Measurements from ENCODE around the gene SCN2A. TPM values are rescaled to one million over a fixed set of nuclear protein-coding genes. Genes with fewer than 3 reads are reported as not detected.
"Not testable (repeated sequence)": the region's sequence is repeated elsewhere in the genome, so short reads cannot be mapped to it uniquely, and the experiment has no call there.

The SCN2A gene
- total RNA-seq, 2 experiments from 2014 or later, result 0.02 TPM; not detected in 1

DNA sequence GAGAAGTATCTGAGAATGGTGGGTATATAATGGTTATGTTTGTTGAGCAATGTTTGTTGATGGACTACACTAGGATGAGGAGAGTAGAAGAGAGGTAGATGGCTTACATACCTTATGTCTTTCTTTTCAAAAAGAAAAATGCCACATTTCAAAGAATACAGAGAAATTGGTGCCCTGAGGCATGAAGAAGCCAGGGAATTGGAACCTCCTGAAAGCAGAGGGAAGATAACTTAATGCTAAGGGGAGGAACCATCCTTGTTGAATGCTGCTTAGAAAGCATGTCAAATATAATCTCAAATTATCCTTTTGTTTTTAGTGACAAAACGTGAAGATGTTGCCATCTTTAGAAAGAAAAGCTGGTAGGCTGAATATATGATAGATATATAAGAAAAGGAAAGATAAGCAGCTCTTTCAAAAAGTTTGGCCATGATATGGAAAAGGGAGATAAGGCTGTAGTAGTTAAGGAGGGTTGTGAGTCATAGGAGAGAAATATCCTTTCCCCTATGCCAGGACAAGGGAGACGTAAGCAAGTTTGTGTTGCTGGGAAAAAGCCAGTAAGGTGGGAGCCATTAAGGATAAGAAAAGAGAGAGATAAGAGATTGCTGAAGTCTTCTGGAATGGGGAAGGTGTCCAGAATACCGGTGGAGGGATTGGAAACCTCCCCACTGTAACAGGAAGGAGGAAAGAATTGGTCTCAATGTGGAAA lies 66.3 kb downstream of the SCN2A start:
- no peaks in the 10 kb centered on the region for H3K4me1 Mint-ChIP-seq
- H3K27me3 Mint-ChIP-seq, result no peaks in the 10 kb centered on the region
- H3K36me3 Mint-ChIP-seq (ENCODE audit: low read depth), result no peaks in the 10 kb centered on the region
- no peaks in the 10 kb centered on the region for H3K9me3 Mint-ChIP-seq
- no peak for DNase-seq
- POLR2A ChIA-PET, result no interaction called here
- H3K4me3 Mint-ChIP-seq, result no peak overlapping the region
- CTCF ChIA-PET, result no interaction called here
- no peak overlapping the region for H3K27ac Mint-ChIP-seq

GRCh38 chr2:165307317-165307716 lies 68.1 kb downstream of the SCN2A start:
- POLR2A ChIA-PET, result no interaction called here
- DNase-seq, result no peak
- H3K36me3 Mint-ChIP-seq (ENCODE audit: low read depth), result no peaks in the 10 kb centered on the region
- no peaks in the 10 kb centered on the region for H3K9me3 Mint-ChIP-seq
- no peak overlapping the region for H3K4me3 Mint-ChIP-seq
- H3K27ac Mint-ChIP-seq, result no peak overlapping the region
- H3K4me1 Mint-ChIP-seq, result no peaks in the 10 kb centered on the region
- H3K27me3 Mint-ChIP-seq, result peaks cover 7% of the 10 kb centered on the region
- CTCF ChIA-PET, result no interaction called here

DNA sequence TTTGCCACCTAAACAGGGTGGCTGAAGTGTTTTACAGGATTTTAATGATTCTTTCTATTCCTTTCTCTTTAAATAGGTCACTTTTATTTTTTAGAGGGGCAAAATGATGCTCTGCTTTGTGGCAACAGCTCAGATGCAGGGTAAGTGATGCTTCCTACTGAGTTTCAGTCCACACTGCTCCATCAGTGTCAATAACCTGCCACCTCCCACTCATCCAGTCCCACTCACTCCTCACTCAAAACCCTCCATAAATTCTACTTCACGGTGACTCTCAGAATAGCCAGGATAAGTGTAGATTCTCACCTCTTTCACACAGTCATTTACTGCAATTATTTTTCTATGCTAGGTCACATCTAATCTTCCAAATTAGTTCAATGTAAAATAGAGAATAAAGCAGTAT lies 72.7 kb downstream of the SCN2A start:
- peaks cover 7% of the 10 kb centered on the region for H3K27me3 Mint-ChIP-seq
- peaks cover 3% of the 10 kb centered on the region for H3K4me1 Mint-ChIP-seq
- no peaks in the 10 kb centered on the region for H3K9me3 Mint-ChIP-seq
- no peak overlapping the region for H3K4me3 Mint-ChIP-seq
- ChIA-PET CTCF (interaction anchor here (1.5 kb wide), 1 partner anchor 11 kb away, joined by 4 read pairs; no protein-coding TSS in a partner anchor), POLR2A (no interaction called here)
- DNase-seq, result no peak
- H3K27ac Mint-ChIP-seq, result no peak overlapping the region
- no peaks in the 10 kb centered on the region for H3K36me3 Mint-ChIP-seq (ENCODE audit: low read depth)

- CTCF ChIA-PET, result no interaction called here
- Mint-ChIP-seq H3K27me3 (peaks cover 7% of the 10 kb centered on the region), H3K4me3 (no peak overlapping the region), H3K4me1 (peaks cover 3% of the 10 kb centered on the region), H3K9me3 (no peaks in the 10 kb centered on the region), H3K36me3 (ENCODE audit: low read depth) (no peaks in the 10 kb centered on the region), H3K27ac (no peak overlapping the region)
- POLR2A ChIA-PET, result no interaction called here
- no peak for DNase-seq
Measured at GRCh38 chr2:165312999-165313398, 73.8 kb downstream of the SCN2A start.

- no peaks in the 10 kb centered on the region for H3K9me3 Mint-ChIP-seq
- H3K36me3 Mint-ChIP-seq (ENCODE audit: low read depth), result no peaks in the 10 kb centered on the region
- DNase-seq, result no peak
- ChIA-PET CTCF (no interaction called here), POLR2A (no interaction called here)
- H3K27ac Mint-ChIP-seq, result no peak overlapping the region
- H3K4me1 Mint-ChIP-seq, result peaks cover 3% of the 10 kb centered on the region
- H3K4me3 Mint-ChIP-seq, result no peak overlapping the region
- peaks cover 7% of the 10 kb centered on the region for H3K27me3 Mint-ChIP-seq
Measured at GRCh38 chr2:165313509-165313908, 74.3 kb downstream of the SCN2A start.

DNA sequence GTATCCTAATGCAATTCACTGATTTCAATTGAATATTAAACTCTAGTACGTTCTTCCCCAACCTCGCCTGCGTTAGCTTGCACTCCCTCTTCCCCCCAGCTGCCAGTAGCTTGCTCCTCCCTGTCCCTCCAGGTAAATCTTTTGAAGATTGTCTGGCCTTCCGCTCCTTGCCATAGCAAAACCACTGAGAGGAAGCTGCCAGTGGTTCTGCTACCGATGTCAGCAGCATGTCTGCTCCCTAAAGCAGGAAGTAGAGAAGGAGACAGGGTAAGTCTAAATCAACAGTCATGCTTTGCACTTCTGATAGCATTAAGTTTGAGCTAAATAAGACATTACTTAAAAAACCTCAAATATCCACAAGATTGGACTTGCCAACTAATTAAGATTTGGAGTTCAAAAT lies 89.1 kb downstream of the SCN2A start:
- Mint-ChIP-seq H3K9me3 (no peaks in the 10 kb centered on the region), H3K4me1 (peaks cover 15% of the 10 kb centered on the region), H3K27me3 (peaks cover 3% of the 10 kb centered on the region), H3K4me3 (no peak overlapping the region), H3K36me3 (ENCODE audit: low read depth) (no peaks in the 10 kb centered on the region), H3K27ac (no peak overlapping the region)
- POLR2A ChIA-PET, result no interaction called here
- CTCF ChIA-PET, result no interaction called here
- peak; percentile 40 for DNase-seq

GRCh38 chr2:165344276-165344675 lies 105.1 kb downstream of the SCN2A start:
- DNase-seq; H3K27me3 Mint-ChIP-seq; H3K9me3 Mint-ChIP-seq; CTCF ChIA-PET; POLR2A ChIA-PET; H3K4me1 Mint-ChIP-seq; H3K36me3 Mint-ChIP-seq (ENCODE audit: low read depth); H3K4me3 Mint-ChIP-seq; H3K27ac Mint-ChIP-seq: not testable (repeated sequence)

DNA sequence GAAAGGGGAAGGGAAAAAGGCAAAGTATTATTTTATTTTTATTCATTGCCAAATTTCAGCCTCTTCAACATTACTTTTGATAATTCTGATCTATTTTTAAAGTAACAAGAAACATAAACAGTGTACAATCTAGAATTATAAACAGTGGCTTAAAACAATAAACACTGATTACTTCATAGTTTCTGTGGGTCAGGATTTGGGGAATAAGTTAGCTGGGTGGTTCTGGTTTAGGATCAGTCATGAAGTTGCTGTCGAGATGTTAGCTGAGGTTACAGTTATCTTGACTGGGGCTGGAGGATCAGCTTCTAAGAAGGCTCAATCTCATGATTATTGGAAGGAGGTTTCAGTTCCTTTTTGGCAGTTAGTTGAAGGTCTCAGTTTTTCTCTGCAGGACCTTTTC lies 109.2 kb downstream of the SCN2A start:
- H3K36me3 Mint-ChIP-seq (ENCODE audit: low read depth), result no peaks in the 10 kb centered on the region

DNA sequence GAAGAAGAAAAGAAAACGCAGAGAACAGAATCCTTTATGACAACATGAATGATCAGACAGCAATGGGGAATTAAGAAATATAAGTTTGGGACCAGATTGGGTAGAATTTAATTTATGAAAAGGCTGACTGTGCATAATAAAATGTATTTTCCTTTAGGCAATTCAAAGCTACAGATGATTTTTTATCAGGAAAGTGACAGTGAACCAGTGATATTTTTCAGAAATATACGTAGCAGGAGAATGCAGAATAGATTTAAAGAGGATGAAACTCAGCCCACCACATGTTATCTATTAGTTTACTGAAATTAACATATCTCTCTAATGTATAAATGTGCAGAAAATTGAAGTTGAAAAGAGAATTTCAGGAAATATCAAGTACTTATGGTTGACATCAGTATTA lies 110.0 kb downstream of the SCN2A start:
- H3K27me3 Mint-ChIP-seq, result no peaks in the 10 kb centered on the region
- no peaks in the 10 kb centered on the region for H3K36me3 Mint-ChIP-seq (ENCODE audit: low read depth)
- POLR2A ChIA-PET, result no interaction called here
- H3K4me1 Mint-ChIP-seq, result no peaks in the 10 kb centered on the region
- no peak overlapping the region for H3K4me3 Mint-ChIP-seq
- CTCF ChIA-PET, result interaction anchor here (0.9 kb wide), 1 partner anchor 465 kb away, joined by 3 read pairs; no protein-coding TSS in a partner anchor
- no peak for DNase-seq
- H3K27ac Mint-ChIP-seq, result no peak overlapping the region
- no peaks in the 10 kb centered on the region for H3K9me3 Mint-ChIP-seq

More for the DNA sequence above, 109.2 kb downstream of the SCN2A start:
- Mint-ChIP-seq H3K4me1 (no peaks in the 10 kb centered on the region), H3K4me3 (no peak overlapping the region), H3K27ac (no peak overlapping the region), H3K27me3 (no peaks in the 10 kb centered on the region), H3K9me3 (no peaks in the 10 kb centered on the region)
- ChIA-PET POLR2A (no interaction called here), CTCF (no interaction called here)
- no peak for DNase-seq

GRCh38 chr2:165357758-165358157 lies 118.5 kb downstream of the SCN2A start:
- ChIA-PET POLR2A (no interaction called here), CTCF (no interaction called here)
- no peak overlapping the region for H3K4me3 Mint-ChIP-seq

GRCh38 chr2:165361514-165361913 lies 122.3 kb downstream of the SCN2A start:
- CTCF ChIA-PET, result no interaction called here
- H3K4me1 Mint-ChIP-seq, result no peaks in the 10 kb centered on the region
- H3K36me3 Mint-ChIP-seq (ENCODE audit: low read depth), result no peaks in the 10 kb centered on the region

More at GRCh38 chr2:165357758-165358157, 118.5 kb downstream of the SCN2A start:
- H3K27me3 Mint-ChIP-seq, result peaks cover 2% of the 10 kb centered on the region
- no peak for DNase-seq
- H3K36me3 Mint-ChIP-seq (ENCODE audit: low read depth), result no peaks in the 10 kb centered on the region
- H3K4me1 Mint-ChIP-seq, result no peaks in the 10 kb centered on the region
- H3K9me3 Mint-ChIP-seq, result no peaks in the 10 kb centered on the region
- H3K27ac Mint-ChIP-seq, result no peak overlapping the region

GRCh38 chr2:165369131-165369897 lies 130.1 kb downstream of the SCN2A start:
- POLR2A ChIA-PET, result no interaction called here
- CTCF ChIA-PET, result no interaction called here
- Mint-ChIP-seq H3K4me3 (no peak overlapping the region), H3K9me3 (no peaks in the 10 kb centered on the region), H3K36me3 (ENCODE audit: low read depth) (no peaks in the 10 kb centered on the region), H3K4me1 (no peaks in the 10 kb centered on the region), H3K27me3 (no peaks in the 10 kb centered on the region), H3K27ac (no peak overlapping the region)
- DNase-seq, result no peak

More at GRCh38 chr2:165361514-165361913, 122.3 kb downstream of the SCN2A start:
- POLR2A ChIA-PET, result no interaction called here
- Mint-ChIP-seq H3K27ac (no peak overlapping the region), H3K9me3 (no peaks in the 10 kb centered on the region), H3K4me3 (no peak overlapping the region), H3K27me3 (no peaks in the 10 kb centered on the region)
- DNase-seq, result no peak

DNA sequence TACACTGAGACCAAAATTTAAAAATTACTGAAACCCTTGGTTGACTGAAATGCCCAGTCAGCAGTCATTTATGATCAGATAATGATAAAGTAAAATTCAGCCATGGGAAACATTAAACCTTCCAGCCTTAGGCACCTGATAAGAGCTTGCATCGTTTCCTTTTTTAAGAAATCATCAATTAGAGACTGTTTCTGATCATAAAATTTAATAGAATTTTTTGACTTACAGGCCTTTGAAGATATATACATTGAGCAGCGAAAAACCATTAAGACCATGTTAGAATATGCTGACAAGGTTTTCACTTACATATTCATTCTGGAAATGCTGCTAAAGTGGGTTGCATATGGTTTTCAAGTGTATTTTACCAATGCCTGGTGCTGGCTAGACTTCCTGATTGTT lies 130.7 kb downstream of the SCN2A start:
- H3K36me3 Mint-ChIP-seq (ENCODE audit: low read depth), result no peaks in the 10 kb centered on the region

GRCh38 chr2:165371356-165371755 lies 132.1 kb downstream of the SCN2A start:
- H3K27me3 Mint-ChIP-seq, result no peaks in the 10 kb centered on the region
- no peak for DNase-seq
- H3K4me1 Mint-ChIP-seq, result no peaks in the 10 kb centered on the region
- ChIA-PET CTCF (no interaction called here), POLR2A (no interaction called here)
- no peaks in the 10 kb centered on the region for H3K9me3 Mint-ChIP-seq
- H3K4me3 Mint-ChIP-seq, result no peak overlapping the region
- H3K27ac Mint-ChIP-seq, result no peak overlapping the region
- no peaks in the 10 kb centered on the region for H3K36me3 Mint-ChIP-seq (ENCODE audit: low read depth)

More for the DNA sequence above, 130.7 kb downstream of the SCN2A start:
- no peak overlapping the region for H3K4me3 Mint-ChIP-seq
- no peak for DNase-seq
- H3K27me3 Mint-ChIP-seq, result no peaks in the 10 kb centered on the region
- no peaks in the 10 kb centered on the region for H3K9me3 Mint-ChIP-seq
- ChIA-PET POLR2A (no interaction called here), CTCF (no interaction called here)
- no peaks in the 10 kb centered on the region for H3K4me1 Mint-ChIP-seq
- H3K27ac Mint-ChIP-seq, result no peak overlapping the region
